Panc1 (cell line): ENCODE results near the gene HOMER1. TPM values are rescaled to one million over a fixed set of nuclear protein-coding genes. Genes with fewer than 3 reads are reported as not detected.

Source experiments
- ATAC-seq: fragments of 200-7000 bp; cut with Tn5 transposase; 2 replicates; pipeline ENCODE4 v1.9.1; 2020; ENCODE audit warnings: mild to moderate bottlenecking, moderate library complexity
- BruUV-seq: library from RNA; stranded (reverse); fragments of 400-500 nt; replicated peaks from 2 replicates; lab custom pipeline; 2021; lab: Mats Ljungman, UMichigan
- CTCF ChIA-PET: fragments of 300-600 bp; sonication (Branson Sonifier 250); formaldehyde crosslinking; loops from one replicate; lab custom pipeline; 2022; ENCODE audit warnings: antibody characterized with exemption; lab: Charles Lee
- POLR2A ChIA-PET: fragments of 300-600 bp; sonication (Branson Sonifier 250); formaldehyde crosslinking; loops from one replicate; lab custom pipeline; 2022; ENCODE audit warnings: antibody characterized with exemption; lab: Charles Lee
- DNase-seq: peaks from one replicate; pipeline ENCODE4 v3.0.0-alpha.2; 2010; ENCODE audit warnings: low read depth, low spot score
- H3K27ac ChIP-seq: 2 replicates; pipeline ENCODE4 v1.5.1; 2011; ENCODE audit warnings: mild to moderate bottlenecking, low read length, inconsistent platforms
- H3K27me3 ChIP-seq: fragments of 200-500 bp; sonication (Bioruptor generic); 2 replicates; pipeline ENCODE4 v1.6.0; 2014; ENCODE audit warnings: low read length, inconsistent platforms; ENCODE audit not compliant: control insufficient read depth, insufficient read depth
- H3K36me3 ChIP-seq: fragments of 200-500 bp; sonication (Bioruptor generic); 2 replicates; pipeline ENCODE4 v1.5.1; 2014; ENCODE audit warnings: inconsistent platforms, mild to moderate bottlenecking, low read length, moderate library complexity; ENCODE audit not compliant: control insufficient read depth, insufficient read depth
- H3K4me1 ChIP-seq: 2 replicates; pipeline ENCODE4 v1.5.1; 2011; ENCODE audit warnings: inconsistent platforms, mild to moderate bottlenecking, low read length, moderate library complexity; ENCODE audit not compliant: control insufficient read depth, insufficient read depth
- H3K4me3 ChIP-seq, 2 experiments: 2 replicates each; pipeline ENCODE4 v1.5.1; 2011 to 2012; ENCODE audit warnings: low read depth in 2 of 2, low read length in 2 of 2, mild to moderate bottlenecking in 2 of 2, inconsistent platforms in 1 of 2, moderate library complexity in 1 of 2
- H3K9me3 ChIP-seq: fragments of 200-500 bp; sonication (Bioruptor generic); 2 replicates; pipeline ENCODE4 v1.5.1; 2014; ENCODE audit warnings: low read depth, mild to moderate bottlenecking, inconsistent platforms, low read length, moderate library complexity; ENCODE audit not compliant: control insufficient read depth, insufficient read depth
- CTCF ChIP-seq: fragments of 450-650 bp; IDR thresholded peaks from 2 replicates; pipeline ENCODE4 v1.5.1; 2017; ENCODE audit warnings: mild to moderate bottlenecking
- POLR2AphosphoS5 ChIP-seq: IDR thresholded peaks from 2 replicates; pipeline ENCODE4 v1.6.1; 2012; ENCODE audit warnings: mild to moderate bottlenecking, low read depth, low read length, moderate library complexity
- SIN3A ChIP-seq: IDR thresholded peaks from 2 replicates; pipeline ENCODE4 v1.6.1; 2012; ENCODE audit warnings: low read depth, mild to moderate bottlenecking, low read length, moderate library complexity, borderline replicate concordance; ENCODE audit not compliant: insufficient read depth
- TCF7L2 ChIP-seq: IDR thresholded peaks from 2 replicates; pipeline ENCODE4 v1.6.1; 2011; ENCODE audit warnings: mild to moderate bottlenecking, low read depth, low read length, inconsistent platforms
- in situ Hi-C: cut with HindIII; loops from 2 replicates; pipeline ENCODE4 v1.10.0; 2016; ENCODE audit warnings: low sequenced_read_pairs, low pct_unique_long_range_greater_than_20kb
- intact Hi-C: fragments of 100-400 bp; cut with micrococcal nuclease; formaldehyde crosslinking; loops from one replicate; pipeline ENCODE4 v1.10.0; 2022; ENCODE audit not compliant: unreplicated experiment
- total RNA-seq: library from RNA; stranded (reverse); gene quantifications from one replicate; pipeline ENCODE4 v1.2.1, GENCODE V29; 2021; ENCODE audit not compliant: unreplicated experiment
- TF ChIP-seq, protein P1 (sequence below), 2 experiments: IDR thresholded peaks; 2 replicates each; pipeline ENCODE4 v1.6.1; 2011 to 2012; ENCODE audit warnings: low read depth in 2 of 2, control low read depth in 1 of 2, low read length in 1 of 2, mild to moderate bottlenecking in 1 of 2, moderate library complexity in 1 of 2; ENCODE audit not compliant: insufficient read depth in 1 of 2

The HOMER1 gene
- total RNA-seq, 1 experiment from 2014 or later: 19.6 TPM

GRCh38 chr5:79544131-79544530, 30.2 kb upstream of the HOMER1 start:
- no peaks in the 10 kb centered on the region for H3K36me3 ChIP-seq
- ChIA-PET POLR2A (interaction anchor here (0.6 kb wide), 1 partner anchor 101 kb away, joined by 3 read pairs; no protein-coding TSS in a partner anchor), CTCF (no interaction called here)
- DNase-seq: no peak
- no peak for ATAC-seq
- H3K27me3 ChIP-seq: no peaks in the 10 kb centered on the region
- no TSS peak for BruUV-seq
- TF ChIP-seq POLR2AphosphoS5 (no peak), SIN3A (no peak), TCF7L2 (no peak), CTCF (no peak)
- TF ChIP-seq, protein P1, sequence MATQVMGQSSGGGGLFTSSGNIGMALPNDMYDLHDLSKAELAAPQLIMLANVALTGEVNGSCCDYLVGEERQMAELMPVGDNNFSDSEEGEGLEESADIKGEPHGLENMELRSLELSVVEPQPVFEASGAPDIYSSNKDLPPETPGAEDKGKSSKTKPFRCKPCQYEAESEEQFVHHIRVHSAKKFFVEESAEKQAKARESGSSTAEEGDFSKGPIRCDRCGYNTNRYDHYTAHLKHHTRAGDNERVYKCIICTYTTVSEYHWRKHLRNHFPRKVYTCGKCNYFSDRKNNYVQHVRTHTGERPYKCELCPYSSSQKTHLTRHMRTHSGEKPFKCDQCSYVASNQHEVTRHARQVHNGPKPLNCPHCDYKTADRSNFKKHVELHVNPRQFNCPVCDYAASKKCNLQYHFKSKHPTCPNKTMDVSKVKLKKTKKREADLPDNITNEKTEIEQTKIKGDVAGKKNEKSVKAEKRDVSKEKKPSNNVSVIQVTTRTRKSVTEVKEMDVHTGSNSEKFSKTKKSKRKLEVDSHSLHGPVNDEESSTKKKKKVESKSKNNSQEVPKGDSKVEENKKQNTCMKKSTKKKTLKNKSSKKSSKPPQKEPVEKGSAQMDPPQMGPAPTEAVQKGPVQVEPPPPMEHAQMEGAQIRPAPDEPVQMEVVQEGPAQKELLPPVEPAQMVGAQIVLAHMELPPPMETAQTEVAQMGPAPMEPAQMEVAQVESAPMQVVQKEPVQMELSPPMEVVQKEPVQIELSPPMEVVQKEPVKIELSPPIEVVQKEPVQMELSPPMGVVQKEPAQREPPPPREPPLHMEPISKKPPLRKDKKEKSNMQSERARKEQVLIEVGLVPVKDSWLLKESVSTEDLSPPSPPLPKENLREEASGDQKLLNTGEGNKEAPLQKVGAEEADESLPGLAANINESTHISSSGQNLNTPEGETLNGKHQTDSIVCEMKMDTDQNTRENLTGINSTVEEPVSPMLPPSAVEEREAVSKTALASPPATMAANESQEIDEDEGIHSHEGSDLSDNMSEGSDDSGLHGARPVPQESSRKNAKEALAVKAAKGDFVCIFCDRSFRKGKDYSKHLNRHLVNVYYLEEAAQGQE (IDR thresholded peaks at IDR 0.05; ENCODE audit: insufficient read depth in 1 of 2, low read depth in 2 of 2, low read length in 1 of 2): no peak
- no peak overlapping the region for H3K27ac ChIP-seq
- in situ Hi-C loops: no loop called here
- H3K9me3 ChIP-seq: no peaks in the 10 kb centered on the region
- H3K4me3 ChIP-seq: no peak overlapping the region
- intact Hi-C loops: no loop called here
- H3K4me1 ChIP-seq: no peaks in the 10 kb centered on the region

DNA sequence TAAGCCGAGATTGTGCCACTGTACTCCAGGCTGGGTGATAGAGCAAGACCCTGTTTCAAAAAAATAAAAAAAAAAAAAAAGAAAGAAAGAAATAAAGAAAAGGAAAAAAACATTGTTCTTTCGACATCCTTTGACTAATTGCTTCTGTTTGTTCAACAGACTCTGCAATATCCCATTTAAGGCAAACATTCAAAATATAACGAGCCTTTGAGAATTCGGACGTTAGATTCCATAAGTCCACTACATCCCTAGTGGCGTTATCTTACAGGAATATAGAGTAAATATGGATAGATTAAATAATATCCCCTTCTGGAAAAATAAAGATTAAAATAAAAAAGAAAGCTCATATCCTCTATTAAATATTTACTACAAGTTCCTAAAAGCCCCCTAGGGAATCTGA, 27.0 kb upstream of the HOMER1 start:
- H3K27ac ChIP-seq: no peak overlapping the region
- TF ChIP-seq POLR2AphosphoS5: no peak
- TF ChIP-seq TCF7L2: no peak
- TF ChIP-seq, protein P1 (IDR thresholded peaks at IDR 0.05; ENCODE audit: insufficient read depth in 1 of 2, low read depth in 2 of 2, low read length in 1 of 2): no peak
- TF ChIP-seq CTCF: no peak
- no peak for TF ChIP-seq SIN3A
- H3K4me1 ChIP-seq: no peaks in the 10 kb centered on the region
- ChIA-PET POLR2A (no interaction called here), CTCF (no interaction called here)
- no peaks in the 10 kb centered on the region for H3K36me3 ChIP-seq
- ATAC-seq: no peak
- no peaks in the 10 kb centered on the region for H3K9me3 ChIP-seq
- DNase-seq: no peak
- H3K4me3 ChIP-seq: no peak overlapping the region
- BruUV-seq: no TSS peak
- in situ Hi-C loops (no loop called here), intact Hi-C loops (no loop called here)
- no peaks in the 10 kb centered on the region for H3K27me3 ChIP-seq
